HG02884 (cell line): Measurements from ENCODE around the gene CPLANE1.
"Not testable (repeated sequence)": the region's sequence is repeated elsewhere in the genome, so short reads cannot be mapped to it uniquely, and the experiment has no call there.

Experiments used
- ATAC-seq: cut with Tn5 transposase; IDR thresholded peaks from one replicate; pipeline ENCODE4 v1.9.1; 2021; ENCODE audit warnings: mild to moderate bottlenecking, moderate library complexity; ENCODE audit not compliant: unreplicated experiment

Gene CPLANE1

DNA sequence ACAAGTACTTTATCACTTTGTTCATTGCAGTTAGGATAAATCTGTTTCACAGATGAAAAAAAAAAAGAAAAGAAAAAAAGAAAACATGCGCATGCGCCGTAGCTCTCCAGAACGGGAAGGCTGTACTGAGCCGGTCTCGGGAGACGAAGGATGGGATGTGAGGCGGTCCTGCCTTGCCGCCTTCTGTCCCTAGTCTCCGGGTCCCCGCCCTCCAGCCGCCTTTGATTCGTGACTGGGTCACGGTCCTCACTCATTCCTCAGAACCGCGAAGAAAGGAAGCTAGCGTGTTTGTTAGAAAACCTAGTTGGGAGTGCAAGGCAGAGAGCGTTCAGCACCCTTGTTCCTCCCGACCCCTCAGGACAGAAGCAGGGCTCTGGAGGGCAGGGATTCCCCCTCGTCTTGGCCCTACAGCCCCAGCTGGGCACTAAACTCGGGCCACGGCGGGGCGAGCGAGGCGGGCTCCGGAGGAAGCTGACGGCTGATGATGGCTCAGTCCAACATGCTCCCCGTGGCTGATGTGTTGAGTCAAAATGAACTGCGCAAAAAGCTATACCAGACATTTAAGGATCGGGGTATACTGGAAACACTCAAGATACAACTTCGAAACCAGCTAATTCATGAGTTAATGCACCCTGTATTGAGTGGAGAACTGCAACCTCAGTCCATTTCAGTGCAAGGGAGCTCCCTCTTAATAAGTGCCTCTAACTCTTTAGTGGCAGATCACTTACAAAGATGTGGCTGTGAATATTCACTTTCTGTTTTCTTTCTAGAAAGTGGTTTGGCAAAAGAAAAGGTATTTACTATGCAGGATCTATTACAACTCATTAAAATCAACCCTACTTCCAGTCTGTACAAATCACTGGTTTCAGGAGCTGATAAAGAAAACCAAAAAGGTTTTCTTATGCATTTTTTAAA is 40.0 kb downstream of the CPLANE1 start:
- ATAC-seq = peak; percentile 52

DNA sequence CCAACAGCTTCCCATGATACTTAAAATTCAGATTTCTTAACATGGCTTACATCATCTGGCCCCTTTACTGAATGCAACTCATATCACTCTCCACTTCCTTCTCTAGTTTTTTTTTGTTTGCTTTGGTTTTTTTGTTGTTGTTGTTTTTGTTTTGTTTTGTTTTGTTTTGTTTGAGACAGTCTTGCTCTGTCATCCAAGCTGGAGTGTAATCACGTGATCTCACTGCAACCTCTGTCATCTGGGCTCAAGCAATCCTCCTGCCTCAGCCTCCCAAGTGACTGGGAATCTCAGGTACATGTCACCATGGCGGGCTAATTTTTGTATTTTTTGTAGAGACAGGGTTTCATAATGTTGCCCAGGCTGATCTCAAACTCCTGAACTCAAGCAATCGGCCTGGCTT is 41.4 kb downstream of the CPLANE1 start:
- no peak for ATAC-seq

DNA sequence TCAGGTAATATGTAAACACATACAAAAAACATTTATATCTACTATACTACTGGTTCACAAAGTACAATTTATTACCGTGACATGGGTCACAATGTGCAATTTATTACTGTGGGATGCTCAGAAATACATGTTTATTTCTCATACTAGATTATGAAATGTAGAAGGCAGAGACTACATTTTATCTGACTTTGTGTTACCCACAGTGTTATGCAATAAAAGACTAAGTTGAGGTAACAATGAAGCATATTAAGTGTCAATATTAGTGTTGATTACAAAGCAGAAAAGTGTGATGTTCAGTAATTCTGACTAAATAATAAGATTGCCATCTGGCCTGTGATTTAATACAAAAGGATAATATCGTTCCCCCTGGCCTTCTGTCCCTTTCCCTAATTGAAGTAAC is 42.4 kb downstream of the CPLANE1 start:
- no peak for ATAC-seq

DNA sequence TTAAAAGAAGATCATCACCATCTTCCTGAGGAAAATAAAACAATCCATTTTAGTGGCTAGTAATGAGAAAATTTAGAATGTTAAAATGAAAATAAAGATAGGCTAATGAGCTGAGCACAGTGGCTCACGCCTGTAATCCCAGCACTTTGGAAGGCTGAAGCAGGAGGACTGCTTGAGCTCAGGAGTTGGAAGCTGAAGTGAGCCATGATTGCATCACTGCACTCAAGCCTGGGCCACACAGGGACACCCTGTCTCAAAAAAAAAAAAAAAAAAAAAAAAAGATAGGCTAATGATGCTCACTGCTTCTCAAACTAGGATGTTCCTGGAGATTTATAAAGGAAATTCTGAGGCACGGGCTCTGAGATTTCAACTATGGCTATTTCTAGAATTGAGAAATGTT is 50.3 kb downstream of the CPLANE1 start:
- ATAC-seq = no peak

DNA sequence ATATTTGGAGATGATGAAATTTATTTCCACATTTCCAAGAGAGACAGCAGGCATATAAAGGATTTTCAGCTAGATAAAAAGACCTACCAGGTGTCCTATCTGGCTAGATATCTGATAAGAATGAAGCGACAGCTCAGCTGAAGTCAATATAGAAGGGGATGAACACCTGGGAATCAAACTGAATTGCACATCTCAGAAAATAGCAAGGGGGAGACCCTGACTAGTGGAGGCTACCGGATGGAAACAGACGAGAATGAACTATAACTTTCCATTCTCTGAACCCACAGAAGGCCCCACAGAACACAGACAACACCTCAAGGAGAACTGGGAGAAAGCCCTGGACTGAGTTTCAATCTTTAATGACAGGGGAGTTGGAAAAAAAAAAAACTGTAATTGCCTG is 51.1 kb downstream of the CPLANE1 start:
- ATAC-seq = peak; percentile 53

DNA sequence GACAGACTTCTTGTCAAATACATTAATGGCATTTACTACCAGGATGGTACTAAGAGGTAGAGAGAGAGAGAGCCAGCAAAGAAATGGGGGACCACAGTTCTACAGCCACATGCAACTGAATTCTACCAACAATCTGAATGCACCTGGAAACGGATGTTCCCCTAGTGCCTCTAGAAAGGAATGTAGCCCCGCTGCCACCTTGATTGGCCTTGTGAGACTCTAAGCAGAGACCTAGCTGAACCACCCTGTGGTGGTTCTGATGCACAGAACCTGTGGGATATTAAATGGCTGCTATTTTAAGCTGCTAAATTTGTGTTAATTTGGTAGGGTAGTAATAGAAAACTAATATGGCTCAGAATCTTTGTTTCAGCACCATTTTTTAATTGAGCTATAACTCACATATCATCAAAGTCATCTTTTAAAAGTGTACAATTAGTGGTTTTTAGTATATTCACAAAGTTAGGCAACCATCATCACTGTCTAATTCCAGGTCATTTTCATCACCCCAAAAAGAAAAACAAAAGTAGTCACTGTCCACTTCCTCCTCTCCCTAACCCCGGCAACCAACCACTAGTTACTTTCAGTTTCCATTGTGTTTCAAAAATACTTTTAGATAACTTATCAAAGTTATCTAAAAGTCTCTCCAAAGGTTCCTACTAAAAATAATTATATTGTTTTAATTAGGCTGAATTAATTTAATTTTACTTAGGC is 51.7 kb downstream of the CPLANE1 start:
- ATAC-seq = peak; percentile 84

DNA sequence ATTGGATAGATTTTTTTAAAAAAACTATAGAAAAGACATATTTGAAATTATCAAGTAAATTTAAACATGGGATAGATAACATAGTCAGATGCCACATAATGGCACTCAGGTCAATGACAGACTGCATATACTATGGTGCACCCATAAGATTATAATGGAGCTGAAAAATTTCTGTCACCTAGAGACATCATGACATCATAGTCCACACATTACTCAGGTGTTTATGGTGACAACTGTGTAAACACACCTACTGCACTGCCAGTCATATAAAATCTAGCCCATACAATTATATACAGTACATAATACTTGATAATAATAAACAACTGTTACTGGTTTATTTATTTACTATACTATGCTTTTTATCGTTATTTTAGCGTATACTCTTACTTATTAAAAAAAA is 58.6 kb downstream of the CPLANE1 start:
- ATAC-seq = no peak

DNA sequence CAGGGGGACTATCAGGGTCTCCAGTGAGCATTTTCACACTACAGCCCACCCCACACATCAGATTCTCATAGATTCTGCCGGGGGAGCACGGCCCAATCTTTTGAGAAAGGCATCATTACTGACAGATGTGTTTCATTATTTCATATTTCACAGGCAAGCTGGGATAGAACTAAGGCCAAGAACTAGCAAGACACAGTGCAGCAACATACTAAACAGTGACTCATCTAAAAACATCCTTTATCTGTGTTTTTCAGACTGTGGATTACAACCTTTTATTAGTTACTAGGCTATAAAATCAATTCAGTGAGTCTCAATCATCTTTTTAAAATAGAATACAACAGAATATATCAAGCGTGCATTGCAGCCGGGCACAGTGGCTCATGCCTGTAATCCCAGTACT is 59.8 kb downstream of the CPLANE1 start:
- ATAC-seq = no peak

DNA sequence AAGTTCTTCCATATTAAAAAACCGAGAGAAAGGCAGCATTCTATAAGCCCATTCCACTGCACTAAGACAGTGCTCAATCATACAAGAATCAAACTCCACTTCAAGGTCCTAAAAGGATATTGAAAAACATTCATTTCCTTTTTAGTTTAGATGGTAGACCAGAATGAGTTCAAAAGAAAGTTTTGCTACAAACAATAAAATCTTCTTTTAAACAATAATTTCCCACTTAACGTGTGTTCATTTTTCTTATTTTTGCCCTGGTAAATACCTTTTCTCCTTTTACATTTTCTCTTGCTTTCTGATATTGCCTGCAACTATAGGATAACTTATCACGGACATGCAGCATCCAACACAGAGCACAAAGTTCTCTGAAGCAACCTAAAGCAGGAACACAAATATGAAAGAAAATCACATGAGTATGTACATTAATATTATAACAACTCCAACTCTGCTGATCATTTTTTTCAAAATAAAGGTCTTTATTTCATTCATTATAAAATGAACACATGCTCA is 61.7 kb downstream of the CPLANE1 start:
- ATAC-seq = no peak

DNA sequence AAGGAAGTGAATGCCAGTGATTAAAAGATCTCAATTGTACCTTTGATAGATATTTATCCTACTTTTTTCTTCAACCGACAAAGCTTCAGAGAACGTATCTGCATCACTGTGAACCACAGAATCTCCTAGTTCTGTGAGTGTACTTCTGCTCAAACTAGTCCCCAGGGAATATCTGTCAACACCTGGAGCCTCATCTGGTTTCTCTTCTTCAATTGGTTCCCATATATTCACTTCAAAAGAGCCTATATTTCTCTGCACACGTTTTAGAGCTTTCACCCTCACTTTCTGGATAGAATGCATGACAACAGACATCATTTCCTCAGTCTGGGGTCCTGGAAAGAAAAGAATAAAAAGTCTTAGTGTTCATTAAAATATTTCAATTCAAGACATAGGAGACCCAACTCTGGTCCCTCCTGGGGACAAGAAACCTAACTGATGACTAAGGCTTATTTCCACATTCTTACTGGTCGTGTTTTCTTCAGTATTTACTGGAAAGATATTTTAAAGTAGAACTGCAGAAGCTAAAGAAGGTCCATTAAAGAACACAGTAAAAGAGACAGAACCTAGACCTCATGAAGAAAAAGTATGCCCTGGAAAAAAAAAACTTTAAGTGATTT is 64.3 kb downstream of the CPLANE1 start:
- ATAC-seq = peak; percentile 53

DNA sequence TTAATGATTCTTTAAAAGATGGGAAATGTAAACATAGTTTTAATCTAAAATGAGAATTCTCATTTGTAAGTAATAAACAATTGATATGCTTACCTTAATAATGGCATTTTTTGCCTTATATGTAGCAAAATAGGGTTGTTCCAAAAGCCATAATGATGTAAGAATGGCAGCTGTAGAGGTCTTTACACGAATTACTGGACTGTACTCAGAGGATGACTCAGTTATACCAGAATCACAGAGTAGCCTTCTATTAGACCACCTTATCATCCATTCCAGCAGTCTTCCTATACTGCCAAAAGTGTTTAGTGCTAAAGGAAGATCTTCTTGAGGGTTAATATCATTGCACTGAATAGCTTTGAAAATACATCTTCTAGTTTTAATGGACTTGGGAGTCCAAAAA is 66.5 kb downstream of the CPLANE1 start:
- ATAC-seq = no peak

DNA sequence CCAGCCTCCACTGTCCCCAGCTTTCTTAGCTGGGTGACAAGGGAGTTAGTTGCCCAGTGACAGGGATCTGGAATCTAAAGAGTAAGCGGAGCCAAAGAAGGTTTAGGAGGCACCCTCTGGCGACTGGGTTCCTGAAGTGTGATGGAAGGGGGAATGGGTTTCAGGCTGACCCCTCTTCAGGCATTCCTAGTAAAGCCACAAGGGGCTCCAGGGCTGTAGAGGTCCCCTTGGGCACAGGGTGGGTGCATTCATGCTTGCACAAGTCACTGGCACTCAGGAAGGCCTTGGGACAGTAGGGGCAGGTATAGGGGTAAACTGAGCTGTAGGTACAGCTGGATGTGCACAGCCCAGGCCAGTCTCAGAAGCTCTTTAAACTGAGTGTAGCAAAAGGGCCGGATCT is 74.2 kb downstream of the CPLANE1 start:
- ATAC-seq = no peak

DNA sequence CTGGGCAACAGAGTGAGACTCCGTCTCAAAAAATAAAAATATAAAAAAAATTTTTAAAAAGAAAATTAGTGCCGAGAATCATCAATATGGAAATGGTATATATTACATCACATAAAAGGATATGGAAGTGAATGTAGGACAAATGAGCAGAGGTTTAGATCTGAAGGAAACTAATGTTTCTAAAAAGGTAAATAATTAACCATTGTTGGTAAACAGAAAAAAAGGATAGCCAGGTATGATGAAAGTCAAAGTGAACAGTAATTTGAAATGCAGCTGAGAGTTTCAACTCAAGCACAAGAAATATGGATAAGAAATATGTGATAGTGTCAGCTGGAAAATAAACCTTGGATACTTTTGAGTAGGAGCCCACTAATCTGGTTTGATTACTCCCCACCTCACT is 76.2 kb downstream of the CPLANE1 start:
- ATAC-seq = no peak

DNA sequence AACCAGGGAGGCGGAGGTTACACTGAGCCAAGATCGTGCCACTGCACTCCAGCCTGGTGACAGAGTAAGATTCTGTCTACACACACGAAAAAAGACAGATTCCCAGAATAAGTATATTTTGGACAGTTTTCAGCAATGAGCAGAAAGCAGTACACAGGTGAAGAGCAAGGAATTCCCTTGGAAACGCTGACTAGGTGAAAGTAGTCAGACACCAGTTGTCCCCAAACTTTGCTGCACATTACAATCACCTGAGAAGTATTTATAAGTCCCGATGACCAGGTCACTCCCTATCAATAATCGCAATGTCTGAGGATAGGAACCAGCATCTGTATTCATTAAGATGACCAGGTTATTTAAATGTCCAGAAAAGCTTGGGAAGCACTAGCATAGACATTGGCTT is 78.3 kb downstream of the CPLANE1 start:
- ATAC-seq = no peak

DNA sequence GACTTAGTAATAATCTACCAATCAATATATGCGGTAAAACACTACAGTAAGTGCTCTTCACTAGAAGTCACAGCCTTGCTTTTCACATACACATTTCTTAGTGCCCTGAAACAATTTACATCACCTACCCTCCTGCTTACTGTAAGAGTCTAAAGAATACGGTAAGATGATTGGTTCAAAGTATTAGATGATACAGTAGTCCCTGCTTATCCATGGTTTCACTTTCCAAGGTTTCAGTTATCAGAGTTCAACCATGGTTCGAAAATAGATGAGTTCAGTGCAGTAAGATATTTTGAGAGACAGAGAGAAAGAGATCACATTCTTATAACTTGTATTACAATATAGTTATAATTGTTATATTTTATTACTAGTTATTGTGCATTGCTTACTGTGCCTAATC is 83.0 kb downstream of the CPLANE1 start:
- ATAC-seq = no peak

DNA sequence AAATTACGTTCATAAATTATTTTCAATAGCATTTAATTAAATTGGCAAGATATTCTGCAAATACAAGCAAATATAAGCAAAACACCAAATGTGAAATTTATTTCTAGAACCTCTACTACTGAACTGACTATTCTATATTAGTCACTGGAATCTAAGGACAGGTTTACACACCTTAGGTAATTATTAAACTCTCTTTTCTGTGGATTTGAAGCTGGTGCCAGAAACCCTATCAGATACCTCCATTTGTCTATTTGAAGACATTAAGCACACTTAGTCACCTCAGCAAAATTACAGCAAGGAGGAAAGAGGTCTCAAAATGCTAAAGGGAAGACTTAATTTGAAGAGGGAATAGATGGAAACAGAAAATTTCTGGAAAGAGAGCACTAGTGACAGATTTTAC is 83.4 kb downstream of the CPLANE1 start:
- no peak for ATAC-seq

DNA sequence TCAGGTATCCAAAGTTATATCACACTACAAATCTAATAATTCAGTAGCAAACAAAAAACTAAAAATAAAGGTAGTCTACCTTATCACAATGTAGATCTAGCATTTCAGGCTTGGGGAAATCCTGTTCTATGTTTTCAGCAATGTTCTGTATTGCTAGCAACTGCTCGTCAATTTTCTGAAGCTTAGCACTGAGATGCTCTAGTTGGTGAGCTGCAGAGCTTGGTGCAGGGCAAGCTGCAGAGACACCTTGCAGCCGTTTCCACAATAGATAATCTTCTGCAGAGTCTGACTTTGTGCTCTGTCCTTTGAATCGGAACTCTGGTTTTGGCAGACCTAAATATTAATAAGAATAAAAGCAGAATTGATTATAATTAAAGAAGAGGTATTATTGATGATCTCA is 95.5 kb downstream of the CPLANE1 start:
- no peak for ATAC-seq

DNA sequence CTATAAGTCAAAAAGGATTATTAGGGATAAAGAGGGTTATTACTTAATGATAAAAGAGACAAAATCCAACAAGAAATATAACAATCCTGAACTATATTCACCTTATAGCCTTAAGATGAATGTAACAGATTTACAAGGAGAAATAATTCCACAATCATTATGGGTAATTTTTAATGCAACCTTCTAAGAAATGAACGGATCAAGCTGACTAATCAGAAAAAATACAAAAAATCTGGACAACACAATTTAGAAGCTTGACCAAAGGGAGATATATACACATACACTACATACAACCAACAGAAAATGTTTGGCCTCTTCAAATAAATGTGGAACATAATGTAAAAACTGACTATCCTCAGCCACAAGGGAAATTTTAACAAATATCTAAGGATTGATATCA is 102.3 kb downstream of the CPLANE1 start:
- no peak for ATAC-seq

DNA sequence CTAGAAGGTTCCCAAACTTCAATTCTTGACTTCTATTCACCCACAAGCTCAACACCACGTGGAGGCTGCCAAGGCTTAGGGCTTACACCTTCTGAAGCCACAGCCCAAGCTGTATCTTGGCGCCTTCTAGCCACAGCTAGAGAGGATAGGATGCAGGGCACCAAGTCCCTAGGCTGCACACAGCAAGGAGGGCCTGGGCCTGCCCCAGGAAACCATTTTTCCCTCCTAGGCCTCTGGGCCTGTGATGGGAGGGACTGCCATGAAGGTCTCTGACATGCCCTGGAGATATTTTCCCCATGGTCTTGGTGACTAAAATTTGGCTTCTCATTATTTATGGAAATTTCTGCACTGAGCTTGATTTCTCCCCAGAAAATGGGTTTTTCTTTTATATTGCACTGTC is 112.5 kb downstream of the CPLANE1 start:
- no peak for ATAC-seq

DNA sequence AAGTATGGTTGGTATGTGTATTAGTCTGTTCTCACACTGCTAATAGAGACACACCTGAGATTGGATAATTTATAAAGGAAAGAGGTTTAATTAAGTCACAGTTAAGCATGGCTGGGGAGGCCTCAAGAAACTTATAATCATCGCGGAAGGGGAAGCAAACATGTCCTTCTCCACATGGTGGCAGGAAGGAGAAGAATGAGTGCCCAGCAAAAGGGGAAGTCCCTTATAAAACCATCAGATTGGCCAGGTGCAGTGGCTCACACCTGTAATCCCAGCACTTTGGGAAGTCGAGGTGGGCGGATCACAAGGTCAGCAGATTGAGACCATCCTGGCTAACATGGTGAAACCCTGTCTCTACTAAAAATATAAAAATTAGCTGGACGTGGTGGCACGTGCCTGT is 113.9 kb downstream of the CPLANE1 start:
- not testable (repeated sequence) for ATAC-seq

DNA sequence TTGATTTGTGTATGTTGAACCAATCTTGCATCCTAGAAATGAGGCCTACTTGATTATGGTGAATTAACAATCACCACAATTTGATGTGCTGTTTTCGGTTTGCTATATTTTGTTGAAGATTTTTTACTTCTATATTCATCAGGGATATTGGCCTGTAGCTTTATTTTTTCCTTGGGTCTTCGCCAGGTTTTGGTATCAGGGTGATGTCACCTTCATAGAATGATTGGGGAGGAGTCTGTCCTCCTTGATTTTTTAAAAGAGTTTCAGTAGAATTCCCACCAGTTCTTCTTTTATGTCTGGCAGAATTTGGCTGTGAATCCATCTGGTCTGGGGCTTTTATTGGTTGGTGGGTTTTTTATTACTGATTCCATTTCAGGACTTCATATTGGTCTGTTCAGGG is 115.2 kb downstream of the CPLANE1 start:
- ATAC-seq = no peak

DNA sequence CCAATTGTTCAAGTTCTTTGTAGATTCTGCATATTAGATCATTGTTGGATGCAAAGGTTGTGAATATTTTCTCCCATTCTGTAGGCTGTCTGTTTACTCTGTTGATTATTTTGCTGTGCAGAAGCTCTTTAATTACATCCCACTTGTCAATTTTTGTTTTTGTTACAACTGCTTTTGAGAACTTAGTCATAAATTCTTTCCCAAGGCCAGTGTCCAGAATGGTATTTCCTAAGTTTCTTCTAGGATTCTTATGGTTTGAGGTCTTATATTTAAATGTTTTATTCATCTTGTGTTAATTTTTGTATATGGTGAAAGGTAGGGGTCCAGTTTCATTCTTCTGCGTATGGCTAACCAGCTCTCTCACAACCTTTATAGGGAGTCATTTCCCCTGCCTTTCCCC is 116.5 kb downstream of the CPLANE1 start:
- ATAC-seq = no peak
